DMS153 treated with DMSO at 0.1 percent for 48 hours (cell line): ENCODE measurements around the gene TAS1R1.

Experiments
- DNase-seq: peaks from one replicate; lab custom pipeline; 2025; ENCODE audit not compliant: unreplicated experiment; lab: John Stamatoyannopoulos, UW

Gene TAS1R1

DNA sequence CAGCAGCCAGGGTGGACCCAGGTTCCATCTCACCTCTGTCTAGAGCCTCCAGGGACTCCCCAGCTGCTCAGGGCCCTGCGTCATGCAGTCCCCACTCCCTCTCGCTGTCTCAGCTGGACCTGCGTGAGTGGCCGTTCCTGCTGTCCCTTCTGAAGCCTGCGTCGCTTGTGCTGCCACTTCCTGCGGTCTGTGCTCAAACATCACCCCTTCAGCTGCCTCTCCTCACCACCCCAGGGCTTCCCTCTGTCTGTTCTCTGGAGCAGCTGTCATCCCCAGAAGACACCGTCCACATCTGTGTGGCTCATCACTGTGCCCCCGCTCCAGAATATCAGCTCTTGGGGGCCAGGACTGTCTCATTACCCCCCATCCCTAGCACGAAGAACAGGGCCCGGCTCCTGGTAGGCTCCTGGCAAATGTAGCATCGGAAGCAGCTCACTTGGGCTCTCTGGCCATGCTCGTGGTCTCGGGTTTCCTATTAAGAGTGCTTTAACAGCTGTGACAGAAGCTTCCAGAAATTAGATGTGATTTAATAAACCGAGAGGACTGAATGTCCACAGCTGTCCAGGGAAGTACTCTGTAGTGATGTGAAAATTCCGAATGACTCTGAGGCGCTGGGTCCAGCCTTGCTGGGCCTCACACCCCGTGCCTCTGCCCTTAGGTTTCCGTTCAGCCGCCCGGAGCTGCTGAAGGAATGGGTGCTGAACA is 72.9 kb downstream of the TAS1R1 start:
- DNase-seq: no peak

DNA sequence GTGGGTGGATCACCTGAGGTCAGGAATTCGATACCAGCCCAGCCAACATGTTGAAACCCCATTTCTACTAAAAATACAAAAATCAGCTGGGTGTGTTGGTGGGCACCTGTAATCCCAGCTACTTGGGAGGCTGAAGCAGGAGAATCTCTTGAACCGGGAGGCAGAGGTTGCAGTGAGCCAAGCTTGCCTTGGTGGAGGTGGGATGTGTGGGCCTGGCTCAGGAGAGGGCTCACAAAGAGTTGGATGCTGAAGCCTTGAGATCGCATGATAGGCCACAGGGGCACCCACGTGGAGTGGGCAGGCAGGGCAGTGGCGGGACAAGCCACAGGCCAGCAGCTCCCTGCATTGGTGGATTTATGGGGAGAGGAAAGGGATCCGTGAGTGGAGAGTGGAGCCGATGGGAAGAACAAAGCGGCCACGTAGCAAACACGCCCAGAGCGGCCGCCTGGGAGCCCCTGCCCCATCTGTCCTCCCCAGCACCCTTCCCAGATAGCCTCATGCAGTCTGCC is 73.9 kb downstream of the TAS1R1 start:
- no peak for DNase-seq
